ENCODE results near the gene SLC35F1. TPM values are rescaled to one million over a fixed set of nuclear protein-coding genes. Genes with fewer than 3 reads are reported as not detected.
A peak's percentile ranks its signal among the peaks of the same experiment; 100 is the strongest.
"Not testable (repeated sequence)": the region's sequence is repeated elsewhere in the genome, so short reads cannot be mapped to it uniquely, and the experiment has no call there.

Gene SLC35F1
- polyA plus RNA-seq, 1 donor, result 1.3 TPM

- DNase-seq, result no peak
These were observed 21.8 kb downstream of the SLC35F1 start for GRCh38 chr6:117928833-117929232.

GRCh38 chr6:117929501-117929900, 22.4 kb downstream of the SLC35F1 start:
- DNase-seq, result no peak

- DNase-seq, result no peak
These were observed 23.6 kb downstream of the SLC35F1 start for GRCh38 chr6:117930645-117931044.

- DNase-seq, result no peak
These were observed 24.9 kb downstream of the SLC35F1 start for GRCh38 chr6:117932001-117932400.

GRCh38 chr6:117932676-117933075, 25.6 kb downstream of the SLC35F1 start:
- no peak for DNase-seq

- DNase-seq, result no peak
These were observed 26.4 kb downstream of the SLC35F1 start for GRCh38 chr6:117933471-117933870.

- no peak for DNase-seq
These were observed 31.4 kb downstream of the SLC35F1 start for GRCh38 chr6:117938311-117938995.

GRCh38 chr6:117947234-117947633, 40.2 kb downstream of the SLC35F1 start:
- DNase-seq, result no peak

- DNase-seq, result no peak
These were observed 44.7 kb downstream of the SLC35F1 start for GRCh38 chr6:117951783-117952182.

- no peak for DNase-seq
These were observed 48.7 kb downstream of the SLC35F1 start for GRCh38 chr6:117955684-117956256.

GRCh38 chr6:117956386-117956785, 49.3 kb downstream of the SLC35F1 start:
- no peak for DNase-seq

- DNase-seq, result no peak
These were observed 51.5 kb downstream of the SLC35F1 start for GRCh38 chr6:117958536-117958935.

- no peak for DNase-seq
These were observed 53.8 kb downstream of the SLC35F1 start for GRCh38 chr6:117960877-117961276.

GRCh38 chr6:117961301-117961700, 54.2 kb downstream of the SLC35F1 start:
- no peak for DNase-seq

- DNase-seq, result not testable (repeated sequence)
These were observed 58.7 kb downstream of the SLC35F1 start for GRCh38 chr6:117965763-117966162.

- no peak for DNase-seq
These were observed 64.6 kb downstream of the SLC35F1 start for GRCh38 chr6:117971637-117972036.

GRCh38 chr6:117974914-117975627, 68.0 kb downstream of the SLC35F1 start:
- DNase-seq, result no peak

GRCh38 chr6:117976030-117976651, 69.1 kb downstream of the SLC35F1 start:
- peak; percentile 4 for DNase-seq

GRCh38 chr6:117985916-117986315, 78.9 kb downstream of the SLC35F1 start:
- no peak for DNase-seq

- DNase-seq, result no peak
These were observed 79.3 kb downstream of the SLC35F1 start for GRCh38 chr6:117986396-117986795.

- DNase-seq, result no peak
These were observed 82.0 kb downstream of the SLC35F1 start for GRCh38 chr6:117989086-117989485.

- DNase-seq, result no peak
These were observed 83.1 kb downstream of the SLC35F1 start for GRCh38 chr6:117990151-117990550.

GRCh38 chr6:117992856-117993255, 85.8 kb downstream of the SLC35F1 start:
- no peak for DNase-seq
